SK-N-MC (cell line): Measurements from ENCODE around the gene CFI.

ENCODE experiments used
- EZH2 ChIP-seq: fragments of 200-600 bp; sonication (generic); IDR thresholded peaks from one replicate; pipeline ENCODE4 v1.6.1; 2017; ENCODE audit warnings: antibody characterized with exemption
- POLR2AphosphoS5 ChIP-seq: IDR thresholded peaks from 2 replicates; pipeline ENCODE4 v1.6.1; 2012; ENCODE audit warnings: mild to moderate bottlenecking, low read depth, low read length, borderline replicate concordance

DNA sequence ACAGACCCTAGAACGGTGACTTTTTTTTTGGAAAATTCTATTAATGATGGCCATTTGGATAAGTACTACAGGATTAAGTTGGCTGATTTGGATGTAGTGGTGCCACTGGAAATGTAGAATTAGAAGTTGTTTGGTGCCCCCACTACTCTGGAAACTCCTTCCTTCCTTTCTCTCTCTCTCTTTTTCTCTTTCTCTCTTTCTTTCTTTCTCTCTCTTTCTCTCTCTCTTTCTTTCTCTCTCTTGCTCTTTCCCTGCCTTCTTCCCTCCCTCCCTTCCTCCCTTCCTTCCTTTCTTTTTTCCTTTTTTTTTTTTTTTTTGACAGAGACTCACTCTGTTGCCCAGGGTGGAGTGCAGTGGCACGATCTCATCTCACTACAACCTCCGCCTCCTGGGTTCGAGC is 16.5 kb upstream of the CFI start:
- TF ChIP-seq EZH2: no peak
- TF ChIP-seq POLR2AphosphoS5: no peak
